HL-60 (cell line): ENCODE data around the gene CXCL16.

Source experiments
- DNase-seq, 2 experiments: peaks; one replicate each; pipeline ENCODE4 v3.0.0-alpha.2; 2010 to 2020; ENCODE audit warnings: low read depth in 1 of 2, low spot score in 1 of 2
- H3K27ac ChIP-seq: fragments of 250-450 bp; sonication (Bioruptor Pico); replicated peaks from 2 replicates; pipeline ENCODE4 v1.5.1; 2020; ENCODE audit warnings: mild to moderate bottlenecking, moderate library complexity
- H3K27me3 ChIP-seq: fragments of 250-450 bp; sonication (Bioruptor Pico); 2 replicates; pipeline ENCODE4 v1.5.1; 2021; ENCODE audit warnings: mild to moderate bottlenecking, moderate library complexity; ENCODE audit not compliant: insufficient read depth, poor library complexity, severe bottlenecking
- H3K4me3 ChIP-seq: replicated peaks from 2 replicates; pipeline ENCODE4 v1.5.1; 2011; ENCODE audit warnings: mild to moderate bottlenecking, control low read depth, low read length; ENCODE audit not compliant: insufficient read depth
- GABPA ChIP-seq: IDR thresholded peaks from 2 replicates; pipeline ENCODE4 v1.6.1; 2012; ENCODE audit warnings: low read depth
- POLR2AphosphoS5 ChIP-seq: IDR thresholded peaks from 2 replicates; pipeline ENCODE4 v1.6.1; 2012; ENCODE audit warnings: low read depth
- REST ChIP-seq: IDR thresholded peaks from 2 replicates; pipeline ENCODE4 v1.6.1; 2012; ENCODE audit warnings: low read depth; ENCODE audit not compliant: insufficient replicate concordance
- SPI1 ChIP-seq: IDR thresholded peaks from 2 replicates; pipeline ENCODE4 v1.6.1; 2012; ENCODE audit warnings: low read depth, mild to moderate bottlenecking, borderline replicate concordance
- TF ChIP-seq, protein P1 (sequence below): IDR thresholded peaks from one replicate; pipeline ENCODE4 v1.5.1; 2011; ENCODE audit warnings: low read length, control low read depth, inconsistent platforms; ENCODE audit not compliant: insufficient read depth

The CXCL16 gene

DNA sequence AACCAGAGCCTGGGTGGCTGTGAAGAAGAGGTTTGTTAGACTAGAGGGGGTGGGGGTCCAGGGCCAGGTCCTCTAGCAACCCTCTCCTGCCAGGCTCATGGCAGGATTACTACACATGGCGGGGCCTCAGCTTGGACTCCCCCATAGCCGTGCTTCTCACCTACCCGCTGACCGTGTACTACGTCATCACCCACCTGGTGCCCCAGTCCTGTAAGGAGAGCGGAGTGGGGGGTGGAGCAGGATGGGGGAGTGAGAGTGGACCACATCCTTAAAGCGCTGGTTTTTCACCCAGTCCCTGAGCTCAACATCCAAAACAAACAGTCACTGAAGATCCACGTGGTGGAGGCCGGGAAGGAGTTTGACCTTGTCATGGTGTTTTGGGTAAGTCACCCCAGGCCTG, 4.2 kb upstream of the CXCL16 start:
- Histone ChIP-seq H3K27ac (no peak overlapping the region), H3K4me3 (no peak overlapping the region), H3K27me3 (peaks cover 5% of the 10 kb centered on the region)
- TF ChIP-seq, protein P1, sequence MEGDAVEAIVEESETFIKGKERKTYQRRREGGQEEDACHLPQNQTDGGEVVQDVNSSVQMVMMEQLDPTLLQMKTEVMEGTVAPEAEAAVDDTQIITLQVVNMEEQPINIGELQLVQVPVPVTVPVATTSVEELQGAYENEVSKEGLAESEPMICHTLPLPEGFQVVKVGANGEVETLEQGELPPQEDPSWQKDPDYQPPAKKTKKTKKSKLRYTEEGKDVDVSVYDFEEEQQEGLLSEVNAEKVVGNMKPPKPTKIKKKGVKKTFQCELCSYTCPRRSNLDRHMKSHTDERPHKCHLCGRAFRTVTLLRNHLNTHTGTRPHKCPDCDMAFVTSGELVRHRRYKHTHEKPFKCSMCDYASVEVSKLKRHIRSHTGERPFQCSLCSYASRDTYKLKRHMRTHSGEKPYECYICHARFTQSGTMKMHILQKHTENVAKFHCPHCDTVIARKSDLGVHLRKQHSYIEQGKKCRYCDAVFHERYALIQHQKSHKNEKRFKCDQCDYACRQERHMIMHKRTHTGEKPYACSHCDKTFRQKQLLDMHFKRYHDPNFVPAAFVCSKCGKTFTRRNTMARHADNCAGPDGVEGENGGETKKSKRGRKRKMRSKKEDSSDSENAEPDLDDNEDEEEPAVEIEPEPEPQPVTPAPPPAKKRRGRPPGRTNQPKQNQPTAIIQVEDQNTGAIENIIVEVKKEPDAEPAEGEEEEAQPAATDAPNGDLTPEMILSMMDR: no peak
- TF ChIP-seq GABPA (no peak), POLR2AphosphoS5 (no peak), REST (no peak), SPI1 (no peak)
- DNase-seq: no peak

- DNase-seq: no peak
- Histone ChIP-seq H3K27ac (no peak overlapping the region), H3K27me3 (peaks cover 10% of the 10 kb centered on the region), H3K4me3 (no peak overlapping the region)
- TF ChIP-seq SPI1 (no peak), POLR2AphosphoS5 (no peak), GABPA (no peak), REST (no peak)
- TF ChIP-seq, protein P1: no peak
Observed at GRCh38 chr17:4743216-4743615, 3.5 kb upstream of the CXCL16 start.

- TF ChIP-seq, protein P1: no peak
- no peak for TF ChIP-seq POLR2AphosphoS5
- no peak for TF ChIP-seq GABPA
- TF ChIP-seq SPI1: no peak
- TF ChIP-seq REST: no peak
- Histone ChIP-seq H3K27ac (no peak overlapping the region), H3K27me3 (peaks cover 10% of the 10 kb centered on the region), H3K4me3 (no peak overlapping the region)
- DNase-seq: no peak
Observed at GRCh38 chr17:4742629-4743028, 2.9 kb upstream of the CXCL16 start.
